ENCODE data around the gene ZNF280A.

The ZNF280A gene

GRCh38 chr22:22484023-22484422, 36.0 kb downstream of the ZNF280A start:
- no peak for TF ChIP-seq MAX (IDR thresholded peaks at IDR 0.05)
- no peak for TF ChIP-seq REST (IDR thresholded peaks at IDR 0.05; ENCODE audit: low read depth)
- TF ChIP-seq ZBTB7A (IDR thresholded peaks at IDR 0.05; ENCODE audit: low read depth): no peak
- no peak for TF ChIP-seq TEAD4 (IDR thresholded peaks at IDR 0.05)
- no peak for TF ChIP-seq FOXM1 (IDR thresholded peaks at IDR 0.05; ENCODE audit: borderline replicate concordance, low read depth)
- no peak for TF ChIP-seq EGR1 (IDR thresholded peaks at IDR 0.05)
- no peak for TF ChIP-seq TCF12 (IDR thresholded peaks at IDR 0.05; ENCODE audit: low read depth)
- TF ChIP-seq RAD21 (IDR thresholded peaks at IDR 0.05; ENCODE audit: low read depth): no peak
- no peak for TF ChIP-seq NFIC (IDR thresholded peaks at IDR 0.05)
- TF ChIP-seq YY1 (IDR thresholded peaks at IDR 0.05; ENCODE audit: low read depth): no peak
- TF ChIP-seq CREB1 (IDR thresholded peaks at IDR 0.05; ENCODE audit: low read depth): no peak
- TF ChIP-seq USF1 (IDR thresholded peaks at IDR 0.05): no peak
- TF ChIP-seq CEBPB (IDR thresholded peaks at IDR 0.05): no peak
- no peak for TF ChIP-seq TAF1 (IDR thresholded peaks at IDR 0.05; ENCODE audit: low read depth)
- no peak for TF ChIP-seq EP300 (IDR thresholded peaks at IDR 0.05; ENCODE audit: borderline replicate concordance)

GRCh38 chr22:22480940-22481339, 39.1 kb downstream of the ZNF280A start:
- TF ChIP-seq FOXM1 (IDR thresholded peaks at IDR 0.05; ENCODE audit: borderline replicate concordance, low read depth) (no peak), CEBPB (IDR thresholded peaks at IDR 0.05) (no peak), REST (IDR thresholded peaks at IDR 0.05; ENCODE audit: low read depth) (no peak), CREB1 (IDR thresholded peaks at IDR 0.05; ENCODE audit: low read depth) (no peak), EGR1 (IDR thresholded peaks at IDR 0.05) (no peak), TCF12 (IDR thresholded peaks at IDR 0.05; ENCODE audit: low read depth) (no peak), RAD21 (IDR thresholded peaks at IDR 0.05; ENCODE audit: low read depth) (no peak), EP300 (IDR thresholded peaks at IDR 0.05; ENCODE audit: borderline replicate concordance) (no peak)

- TF ChIP-seq TCF12 (IDR thresholded peaks at IDR 0.05; ENCODE audit: low read depth) (no peak), EP300 (IDR thresholded peaks at IDR 0.05; ENCODE audit: borderline replicate concordance) (no peak), TEAD4 (IDR thresholded peaks at IDR 0.05) (no peak), EGR1 (IDR thresholded peaks at IDR 0.05) (no peak), NFIC (IDR thresholded peaks at IDR 0.05) (no peak), ZBTB7A (IDR thresholded peaks at IDR 0.05; ENCODE audit: low read depth) (no peak), REST (IDR thresholded peaks at IDR 0.05; ENCODE audit: low read depth) (no peak), MAX (IDR thresholded peaks at IDR 0.05) (no peak), CEBPB (IDR thresholded peaks at IDR 0.05) (no peak), FOXM1 (IDR thresholded peaks at IDR 0.05; ENCODE audit: borderline replicate concordance, low read depth) (no peak), YY1 (IDR thresholded peaks at IDR 0.05; ENCODE audit: low read depth) (no peak), CREB1 (IDR thresholded peaks at IDR 0.05; ENCODE audit: low read depth) (no peak), TAF1 (IDR thresholded peaks at IDR 0.05; ENCODE audit: low read depth) (no peak), RAD21 (IDR thresholded peaks at IDR 0.05; ENCODE audit: low read depth) (no peak), USF1 (IDR thresholded peaks at IDR 0.05) (no peak)
Observed at GRCh38 chr22:22479999-22480532, 40.0 kb downstream of the ZNF280A start.

- TF ChIP-seq EGR1 (IDR thresholded peaks at IDR 0.05) (no peak), TEAD4 (IDR thresholded peaks at IDR 0.05) (no peak), CEBPB (IDR thresholded peaks at IDR 0.05) (no peak), CREB1 (IDR thresholded peaks at IDR 0.05; ENCODE audit: low read depth) (no peak), RAD21 (IDR thresholded peaks at IDR 0.05; ENCODE audit: low read depth) (no peak)
Observed at GRCh38 chr22:22479116-22479515, 41.0 kb downstream of the ZNF280A start.

Measured in Ishikawa (cell line).